Esophagus muscularis mucosa (tissue), 3 donors: ENCODE data around the gene CIDEB.

Experiments
- POLR2A ChIP-seq: fragments of 450-650 bp; IDR thresholded peaks from one replicate; pipeline ENCODE4 v1.6.1; 2017; ENCODE audit warnings: antibody characterized with exemption, moderate library complexity, mild to moderate bottlenecking, low read depth
- TF ChIP-seq, protein P1 (sequence below), 3 experiments: fragments of 200-600 bp in 2 of 3; fragments of 450-650 bp in 1 of 3; sonication (generic) in 2 of 3; IDR thresholded peaks; one replicate each; pipeline ENCODE4 v1.5.1; 2017 to 2019; ENCODE audit warnings: antibody characterized with exemption in 3 of 3, mild to moderate bottlenecking in 2 of 3, moderate library complexity in 1 of 3

DNA sequence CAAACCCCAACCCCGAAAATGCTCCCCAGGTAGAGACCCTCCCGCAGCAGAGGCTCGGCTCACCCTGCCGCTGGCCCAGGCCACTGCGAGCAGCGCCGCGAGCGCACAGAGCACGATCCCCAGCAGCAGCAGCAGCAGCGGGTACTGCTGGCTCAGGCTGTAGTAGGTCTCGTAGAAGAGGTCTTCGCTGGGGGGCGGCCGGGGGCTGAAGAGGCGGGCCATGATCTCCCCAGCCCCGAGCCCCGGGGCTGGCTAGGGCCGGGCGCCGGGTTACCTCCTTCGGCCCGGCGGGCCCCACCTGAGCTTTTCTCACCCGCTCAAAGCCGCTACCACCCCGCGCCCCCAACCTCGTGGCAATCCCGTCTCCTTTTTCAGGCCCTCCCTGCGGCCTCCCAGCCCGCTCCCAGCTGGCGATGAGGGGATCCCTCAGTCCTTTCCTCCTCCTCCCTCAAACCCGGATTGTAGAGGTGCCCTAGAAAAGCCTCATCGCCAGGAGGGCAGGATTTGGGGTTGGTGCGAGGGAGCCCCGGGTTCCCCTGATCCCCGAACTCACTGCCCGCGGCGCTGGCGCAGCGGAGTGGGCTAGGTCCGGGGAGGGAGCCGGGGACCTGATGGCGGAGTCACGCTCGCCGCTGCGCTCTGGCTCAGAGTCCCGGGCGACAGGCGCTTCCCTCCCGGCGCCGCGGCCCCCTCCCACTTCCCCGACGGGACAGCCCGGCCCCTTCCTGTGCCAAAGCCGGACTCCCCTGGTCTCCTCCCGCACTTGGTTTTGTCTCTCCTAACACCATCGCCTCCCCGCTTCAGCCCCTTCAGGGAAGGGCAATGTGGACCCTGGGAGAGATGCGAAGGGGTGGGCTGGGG lies 26.9 kb upstream of the CIDEB start, which contains the start of gene ADCY4:
- TF ChIP-seq, protein P1, sequence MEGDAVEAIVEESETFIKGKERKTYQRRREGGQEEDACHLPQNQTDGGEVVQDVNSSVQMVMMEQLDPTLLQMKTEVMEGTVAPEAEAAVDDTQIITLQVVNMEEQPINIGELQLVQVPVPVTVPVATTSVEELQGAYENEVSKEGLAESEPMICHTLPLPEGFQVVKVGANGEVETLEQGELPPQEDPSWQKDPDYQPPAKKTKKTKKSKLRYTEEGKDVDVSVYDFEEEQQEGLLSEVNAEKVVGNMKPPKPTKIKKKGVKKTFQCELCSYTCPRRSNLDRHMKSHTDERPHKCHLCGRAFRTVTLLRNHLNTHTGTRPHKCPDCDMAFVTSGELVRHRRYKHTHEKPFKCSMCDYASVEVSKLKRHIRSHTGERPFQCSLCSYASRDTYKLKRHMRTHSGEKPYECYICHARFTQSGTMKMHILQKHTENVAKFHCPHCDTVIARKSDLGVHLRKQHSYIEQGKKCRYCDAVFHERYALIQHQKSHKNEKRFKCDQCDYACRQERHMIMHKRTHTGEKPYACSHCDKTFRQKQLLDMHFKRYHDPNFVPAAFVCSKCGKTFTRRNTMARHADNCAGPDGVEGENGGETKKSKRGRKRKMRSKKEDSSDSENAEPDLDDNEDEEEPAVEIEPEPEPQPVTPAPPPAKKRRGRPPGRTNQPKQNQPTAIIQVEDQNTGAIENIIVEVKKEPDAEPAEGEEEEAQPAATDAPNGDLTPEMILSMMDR (IDR thresholded peaks at IDR 0.05): no peak
- TF ChIP-seq POLR2A: no peak
